Thyroid gland (tissue), 4 donors: ENCODE data around the gene SIPA1L2.

Experiments used
- CTCF ChIP-seq, 6 experiments: fragments of 200-600 bp in 3 of 6; fragments of 450-650 bp in 3 of 6; sonication (generic) in 3 of 6; IDR thresholded peaks; one replicate each; pipeline ENCODE4 v1.5.1; 2016 to 2019; ENCODE audit warnings: antibody characterized with exemption in 6 of 6, mild to moderate bottlenecking in 2 of 6, inconsistent platforms in 1 of 6, moderate library complexity in 1 of 6
- POLR2A ChIP-seq, 2 donors: fragments of 450-650 bp; IDR thresholded peaks; one replicate each; pipeline ENCODE4 v1.6.1; 2017; ENCODE audit warnings: antibody characterized with exemption in 2 of 2, mild to moderate bottlenecking in 2 of 2, moderate library complexity in 1 of 2

- TF ChIP-seq CTCF (IDR thresholded peaks at IDR 0.05) (peak in 1 of 6 experiments; percentile 3), POLR2A (IDR thresholded peaks at IDR 0.05) (no peak)
Measured at GRCh38 chr1:232629250-232630046, 485 bp downstream of the SIPA1L2 start.
